ENCODE measurements around the gene ARF5.

ARF5 gene

DNA sequence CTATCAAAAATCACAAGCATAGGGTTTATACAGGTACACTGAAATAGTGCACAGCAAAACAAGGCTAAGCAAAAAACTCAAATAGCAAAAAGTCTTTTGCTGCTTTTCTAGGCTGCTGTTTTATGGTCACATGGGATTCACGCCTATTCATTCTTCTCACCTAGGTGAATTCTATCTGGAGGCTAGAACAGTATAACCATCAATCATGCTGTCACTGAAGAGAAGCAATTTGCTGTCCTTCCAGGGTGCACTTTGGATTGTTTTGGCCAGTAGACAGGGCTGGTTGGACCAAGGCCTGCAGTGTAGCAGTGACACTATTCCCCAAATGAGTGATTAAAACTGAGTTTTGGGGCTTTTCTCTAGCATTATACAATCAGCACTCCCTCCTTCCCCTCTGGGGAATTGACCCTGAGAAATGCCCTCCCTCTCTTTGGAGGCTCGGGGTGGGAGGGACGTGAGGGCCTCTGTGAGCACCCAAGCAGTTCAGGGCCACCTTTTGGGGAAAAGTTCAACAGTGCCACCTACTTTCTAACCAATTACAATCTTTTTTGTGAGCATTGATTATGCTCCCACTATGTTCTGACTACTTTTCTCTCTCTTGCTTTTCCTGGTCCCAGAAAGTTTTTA, 47.6 kb downstream of the ARF5 start:
- no peak for DNase-seq (ENCODE audit: low read depth in 2 of 2)

DNA sequence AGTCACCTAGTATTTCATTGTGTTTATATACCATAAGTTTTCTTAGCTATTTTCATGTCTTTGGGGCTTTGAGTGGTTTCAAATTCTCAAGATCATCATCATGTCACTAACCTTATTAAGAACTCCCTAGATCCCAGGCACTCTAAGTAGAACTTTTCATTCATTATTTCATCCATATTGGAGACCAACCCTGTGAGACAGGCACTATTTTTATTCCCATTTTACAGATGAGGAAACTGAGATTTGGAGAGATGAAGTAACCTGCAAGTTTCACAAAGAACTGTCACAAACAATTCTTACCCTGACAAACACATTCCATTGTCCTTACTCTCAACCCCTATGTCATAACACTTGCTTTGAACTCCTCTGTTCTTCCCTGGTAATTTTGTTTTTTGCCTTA, 50.0 kb downstream of the ARF5 start:
- DNase-seq (ENCODE audit: low read depth in 2 of 2) = no peak
